ENCODE data around the gene RPS6KA3.

DNA sequence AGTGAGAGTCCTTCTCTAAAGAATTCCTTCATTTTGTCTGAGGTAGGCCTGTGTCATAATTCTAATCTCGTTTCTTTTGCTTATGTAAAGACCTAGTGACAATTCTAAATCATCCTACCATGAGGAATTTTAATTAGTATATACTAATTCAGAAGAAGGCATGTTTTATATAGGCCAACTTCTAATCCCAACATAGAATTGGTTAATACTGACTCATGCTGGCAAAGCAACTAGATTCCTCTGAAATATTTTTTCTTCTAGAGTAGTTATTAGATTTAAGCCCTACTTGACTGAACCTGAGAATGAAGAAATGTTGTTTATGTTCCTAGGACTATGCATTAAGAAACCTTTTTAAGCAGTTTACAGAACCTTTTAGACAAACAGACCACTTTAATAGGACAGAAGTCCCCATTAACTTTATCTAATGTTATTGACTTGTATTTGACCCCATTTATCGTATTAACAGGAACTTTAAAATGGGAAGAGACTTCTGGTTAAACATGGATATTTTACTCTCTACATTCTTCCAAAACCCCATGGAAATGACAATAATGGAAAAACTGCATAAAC lies 69.0 kb downstream of the RPS6KA3 start:
- TF ChIP-seq, protein P1, sequence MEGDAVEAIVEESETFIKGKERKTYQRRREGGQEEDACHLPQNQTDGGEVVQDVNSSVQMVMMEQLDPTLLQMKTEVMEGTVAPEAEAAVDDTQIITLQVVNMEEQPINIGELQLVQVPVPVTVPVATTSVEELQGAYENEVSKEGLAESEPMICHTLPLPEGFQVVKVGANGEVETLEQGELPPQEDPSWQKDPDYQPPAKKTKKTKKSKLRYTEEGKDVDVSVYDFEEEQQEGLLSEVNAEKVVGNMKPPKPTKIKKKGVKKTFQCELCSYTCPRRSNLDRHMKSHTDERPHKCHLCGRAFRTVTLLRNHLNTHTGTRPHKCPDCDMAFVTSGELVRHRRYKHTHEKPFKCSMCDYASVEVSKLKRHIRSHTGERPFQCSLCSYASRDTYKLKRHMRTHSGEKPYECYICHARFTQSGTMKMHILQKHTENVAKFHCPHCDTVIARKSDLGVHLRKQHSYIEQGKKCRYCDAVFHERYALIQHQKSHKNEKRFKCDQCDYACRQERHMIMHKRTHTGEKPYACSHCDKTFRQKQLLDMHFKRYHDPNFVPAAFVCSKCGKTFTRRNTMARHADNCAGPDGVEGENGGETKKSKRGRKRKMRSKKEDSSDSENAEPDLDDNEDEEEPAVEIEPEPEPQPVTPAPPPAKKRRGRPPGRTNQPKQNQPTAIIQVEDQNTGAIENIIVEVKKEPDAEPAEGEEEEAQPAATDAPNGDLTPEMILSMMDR (IDR thresholded peaks at IDR 0.05) = no peak
- TF ChIP-seq POLR2A (IDR thresholded peaks at IDR 0.05) (no peak), POLR2AphosphoS5 (IDR thresholded peaks at IDR 0.05; ENCODE audit: insufficient read depth in 1 of 2, low read depth in 1 of 2) (no peak)
